HepG2 (cell line): ENCODE data around the gene SLC12A2. TPM values are rescaled to one million over a fixed set of nuclear protein-coding genes. Genes with fewer than 3 reads are reported as not detected.

Experiments used
- ATAC-seq: fragments of 200-7000 bp; cut with Tn5 transposase; 3 replicates; pipeline ENCODE4 v1.9.1; 2020; ENCODE audit warnings: mild to moderate bottlenecking, moderate library complexity
- BruUV-seq: library from RNA; stranded (reverse); fragments of 400-500 nt; replicated peaks from 2 replicates; lab custom pipeline; 2021; lab: Mats Ljungman, UMichigan
- CTCF ChIA-PET: fragments of 300-600 bp; formaldehyde crosslinking; extraction: SDS; loops from one replicate; lab custom pipeline; 2021; ENCODE audit warnings: low total read pairs, inconsistent platforms, low intra/inter-chr PET ratio; lab: Yijun Ruan, JAX
- POLR2A ChIA-PET: fragments of 350-600 bp; sonication (Branson Sonifier 250); formaldehyde crosslinking; loops from one replicate; lab custom pipeline; 2020; ENCODE audit warnings: antibody characterized with exemption, inconsistent platforms; lab: Yijun Ruan, JAX
- DNase-seq: peaks from one replicate; pipeline ENCODE4 v3.0.0-alpha.2; 2015; ENCODE audit warnings: low spot score
- FAIRE-seq: peaks from 3 replicates; lab custom pipeline; 2011; peaks lifted over from hg19 to GRCh38; lab: Jason Lieb, UNC
- H2AFZ ChIP-seq: one replicate; pipeline ENCODE4 v1.6.1; 2011; ENCODE audit warnings: low read length, inconsistent platforms
- H3K27ac ChIP-seq: fragments of 300-600 bp; 3 replicates; pipeline ENCODE4 v1.8.0; 2011; ENCODE audit warnings: mixed run types, mild to moderate bottlenecking, mixed read lengths, low read length, inconsistent platforms; ENCODE audit not compliant: insufficient read depth; ENCODE audit errors: extremely low read length
- H3K27me3 ChIP-seq, 2 experiments: fragments of 200-600 bp in 1 of 2; 2 replicates in 1 of 2; 3 replicates in 1 of 2; pipeline versions ENCODE4 v1.6.0 to v1.8.0; 2011; ENCODE audit warnings: low read length in 2 of 2, mild to moderate bottlenecking in 2 of 2, moderate library complexity in 2 of 2, inconsistent platforms in 1 of 2; ENCODE audit not compliant: insufficient read depth in 2 of 2, control insufficient read depth in 1 of 2
- H3K36me3 ChIP-seq, 2 experiments: fragments of 200-600 bp in 1 of 2; replicated peaks in 1 of 2; 2 replicates in 1 of 2; 3 replicates in 1 of 2; pipeline versions ENCODE4 v1.5.1 to v1.8.0; 2011; ENCODE audit warnings: low read length in 2 of 2, inconsistent platforms in 1 of 2; ENCODE audit not compliant: insufficient read depth in 2 of 2, control insufficient read depth in 1 of 2
- H3K4me1 ChIP-seq: 2 replicates; pipeline ENCODE4 v1.5.1; 2012; ENCODE audit warnings: low read length, inconsistent platforms; ENCODE audit not compliant: insufficient read depth
- H3K4me2 ChIP-seq: 2 replicates; pipeline ENCODE4 v1.6.0; 2011; ENCODE audit warnings: low read depth, low read length, inconsistent platforms
- H3K4me3 ChIP-seq, 3 experiments: fragments of 200-600 bp in 1 of 3; sonication (generic), shearing (Covaris generic) in 1 of 3; replicated peaks in 1 of 3; 2 replicates each; pipeline ENCODE4 v1.5.1; 2011 to 2016; ENCODE audit warnings: low read length in 3 of 3, inconsistent platforms in 2 of 3, low read depth in 2 of 3, mild to moderate bottlenecking in 2 of 3, control low read depth in 1 of 3, mixed read lengths in 1 of 3; ENCODE audit not compliant: insufficient read depth in 1 of 3
- H3K79me2 ChIP-seq: one replicate; pipeline ENCODE4 v1.6.1; 2011; ENCODE audit warnings: low read length, inconsistent platforms; ENCODE audit not compliant: insufficient read depth
- H3K9ac ChIP-seq: 2 replicates; pipeline ENCODE4 v1.6.0; 2011; ENCODE audit warnings: mild to moderate bottlenecking, low read depth, low read length, inconsistent platforms; ENCODE audit not compliant: insufficient read depth
- H3K9me3 ChIP-seq: 2 replicates; pipeline ENCODE4 v1.5.1; 2012; ENCODE audit warnings: mild to moderate bottlenecking, low read length
- H4K20me1 ChIP-seq: 2 replicates; pipeline ENCODE4 v1.6.0; 2011; ENCODE audit warnings: inconsistent platforms, mild to moderate bottlenecking, low read length, moderate library complexity; ENCODE audit not compliant: insufficient read depth
- AKNA ChIP-seq: sonication (generic); formaldehyde crosslinking; IDR thresholded peaks from 2 replicates; pipeline ENCODE4 v1.4.0; 2020; ENCODE audit warnings: missing genetic modification reagents, borderline replicate concordance
- CBX1 ChIP-seq: IDR thresholded peaks from one replicate; pipeline ENCODE4 v1.6.1; 2016; ENCODE audit warnings: antibody characterized with exemption, low read depth
- ELF1 ChIP-seq: sonication (generic); formaldehyde crosslinking; IDR thresholded peaks from 2 replicates; pipeline ENCODE4 v1.4.0; 2020; ENCODE audit warnings: missing genetic modification reagents
- PAWR ChIP-seq: sonication (generic); formaldehyde crosslinking; IDR thresholded peaks from 2 replicates; pipeline ENCODE4 v1.4.0; 2020; ENCODE audit warnings: missing genetic modification reagents, mild to moderate bottlenecking, borderline replicate concordance
- POGZ ChIP-seq: sonication (generic); formaldehyde crosslinking; IDR thresholded peaks from 2 replicates; pipeline ENCODE4 v1.4.0; 2020; ENCODE audit warnings: mild to moderate bottlenecking, missing genetic modification reagents
- ZNF441 ChIP-seq: sonication (generic); formaldehyde crosslinking; IDR thresholded peaks from 2 replicates; pipeline ENCODE4 v1.7.0; 2021; ENCODE audit warnings: missing genetic modification reagents, borderline replicate concordance
- ZNF563 ChIP-seq: sonication (generic); formaldehyde crosslinking; IDR thresholded peaks from 2 replicates; pipeline ENCODE4 v1.8.0; 2022; ENCODE audit warnings: mild to moderate bottlenecking, moderate library complexity, missing genetic modification reagents
- ZNF652 ChIP-seq: IDR thresholded peaks from 2 replicates; pipeline ENCODE4 v1.6.1; 2016; ENCODE audit warnings: low read depth, borderline replicate concordance
- ZNF775 ChIP-seq: sonication (generic); formaldehyde crosslinking; IDR thresholded peaks from 2 replicates; pipeline ENCODE4 v1.4.0; 2020; ENCODE audit warnings: missing genetic modification reagents, mild to moderate bottlenecking, moderate library complexity, borderline replicate concordance
- WGBS: methylation state at CpG from one replicate; pipeline ENCODE4 v1.1.6; 2017; ENCODE audit warnings: low lambda C conversion rate; 5-methylcytosine and 5-hydroxymethylcytosine counted together
- in situ Hi-C: cut with HindIII; loops from 2 replicates; pipeline ENCODE4 v1.10.0; 2017; ENCODE audit warnings: low pct_unique_long_range_greater_than_20kb; ENCODE audit not compliant: extremely low pct_ligation_motif_present
- intact Hi-C: fragments of 100-400 bp; cut with micrococcal nuclease; formaldehyde crosslinking; loops from one replicate; pipeline ENCODE4 v1.10.0; 2022; ENCODE audit not compliant: unreplicated experiment
- polyA plus RNA-seq, 8 experiments: library from polyadenylated mRNA; depleted of rRNA in 3 of 8; stranded (reverse) in 7 of 8; unstranded in 1 of 8; fragments of >200 nt; fragmentation: Illumina TruSeq in 4 of 8; extraction: Trizol in 4 of 8; gene quantifications; 2 replicates each; pipeline versions ENCODE4 v1.2.1 to v1.2.3, GENCODE V29; 2011 to 2016; ENCODE audit warnings: low read depth in 4 of 8, missing spikeins in 1 of 8, mixed read lengths in 1 of 8; ENCODE audit not compliant: insufficient read depth in 1 of 8
- total RNA-seq, 5 experiments: library from RNA; depleted of rRNA; stranded (reverse); fragments of >200 nt; fragmentation: Illumina TruSeq; extraction: Trizol; gene quantifications; 2 replicates each; pipeline ENCODE4 v1.2.3, GENCODE V29; 2016; ENCODE audit warnings: low read depth in 1 of 5
- TF ChIP-seq, protein P1 (sequence below): sonication (generic); formaldehyde crosslinking; IDR thresholded peaks from 2 replicates; pipeline ENCODE4 v1.8.0; 2023; ENCODE audit warnings: mild to moderate bottlenecking, missing genetic modification reagents
- TF ChIP-seq, protein P2 (sequence below): conservative IDR thresholded peaks from 2 replicates; pipeline ENCODE4 v1.6.1; 2018; ENCODE audit warnings: missing genetic modification reagents

Gene SLC12A2
- total and polyA plus RNA-seq, 2 of the 13 experiments (the other 11 are each of a cell fraction or from before 2014, with no cell fraction given): 4.0 to 9.7 TPM

- intact Hi-C loops (no loop called here), in situ Hi-C loops (no loop called here)
- Histone ChIP-seq H3K4me2 (no peak overlapping the region), H3K27ac (no peak overlapping the region), H3K9me3 (no peaks in the 10 kb centered on the region), H2AFZ (no peak overlapping the region), H3K4me3 (no peak overlapping the region), H3K79me2 (no peaks in the 10 kb centered on the region), H3K36me3 (no peaks in the 10 kb centered on the region), H4K20me1 (no peaks in the 10 kb centered on the region), H3K4me1 (no peaks in the 10 kb centered on the region), H3K27me3 (no peaks in the 10 kb centered on the region), H3K9ac (no peak overlapping the region)
- DNase-seq (no peak), FAIRE-seq (no peak), ATAC-seq (no peak)
- no peak for TF ChIP-seq ELF1
- TF ChIP-seq POGZ (CRISPR knock-in tag): no peak
- no peak for TF ChIP-seq PAWR (CRISPR knock-in tag)
- no peak for TF ChIP-seq AKNA
- no peak for TF ChIP-seq ZNF563 (CRISPR knock-in tag)
- TF ChIP-seq ZNF775 (CRISPR knock-in tag): no peak
- TF ChIP-seq, protein P1, sequence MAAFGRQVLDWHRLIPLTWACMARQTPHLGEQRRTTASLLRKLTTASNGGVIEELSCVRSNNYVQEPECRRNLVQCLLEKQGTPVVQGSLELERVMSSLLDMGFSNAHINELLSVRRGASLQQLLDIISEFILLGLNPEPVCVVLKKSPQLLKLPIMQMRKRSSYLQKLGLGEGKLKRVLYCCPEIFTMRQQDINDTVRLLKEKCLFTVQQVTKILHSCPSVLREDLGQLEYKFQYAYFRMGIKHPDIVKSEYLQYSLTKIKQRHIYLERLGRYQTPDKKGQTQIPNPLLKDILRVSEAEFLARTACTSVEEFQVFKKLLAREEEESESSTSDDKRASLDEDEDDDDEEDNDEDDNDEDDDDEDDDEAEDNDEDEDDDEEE (CRISPR knock-in tag): no peak
- no peak for TF ChIP-seq CBX1
- TF ChIP-seq, protein P2, sequence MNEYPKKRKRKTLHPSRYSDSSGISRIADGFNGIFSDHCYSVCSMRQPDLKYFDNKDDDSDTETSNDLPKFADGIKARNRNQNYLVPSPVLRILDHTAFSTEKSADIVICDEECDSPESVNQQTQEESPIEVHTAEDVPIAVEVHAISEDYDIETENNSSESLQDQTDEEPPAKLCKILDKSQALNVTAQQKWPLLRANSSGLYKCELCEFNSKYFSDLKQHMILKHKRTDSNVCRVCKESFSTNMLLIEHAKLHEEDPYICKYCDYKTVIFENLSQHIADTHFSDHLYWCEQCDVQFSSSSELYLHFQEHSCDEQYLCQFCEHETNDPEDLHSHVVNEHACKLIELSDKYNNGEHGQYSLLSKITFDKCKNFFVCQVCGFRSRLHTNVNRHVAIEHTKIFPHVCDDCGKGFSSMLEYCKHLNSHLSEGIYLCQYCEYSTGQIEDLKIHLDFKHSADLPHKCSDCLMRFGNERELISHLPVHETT (CRISPR knock-in tag): no peak
- no peak for TF ChIP-seq ZNF652 (CRISPR knock-in tag)
- TF ChIP-seq ZNF441 (CRISPR knock-in tag): no peak
- ChIA-PET CTCF (no interaction called here), POLR2A (no interaction called here)
- WGBS: 55% methylated on average over 7 of the region's 7 CpGs
- no TSS peak for BruUV-seq
These were observed 21.6 kb downstream of the SLC12A2 start for GRCh38 chr5:128105203-128105602.
